ENCODE data around the gene LDLRAP1. TPM values are rescaled to one million over a fixed set of nuclear protein-coding genes. Genes with fewer than 3 reads are reported as not detected.

The LDLRAP1 gene
- total and polyA plus RNA-seq, 9 of the 15 experiments (the other 6 are each of a cell fraction or from before 2014, with no cell fraction given) = 0.56 to 29.6 (median 16.2) TPM

- TF ChIP-seq NR0B1 (IDR thresholded peaks at IDR 0.05; ENCODE audit: partially characterized antibody) (no peak), MTA1 (IDR thresholded peaks at IDR 0.05; ENCODE audit: borderline replicate concordance) (0 out of 2 replicates have a peak, but pooled peaks have one; percentile 3), ZNF444 (CRISPR knock-in tag; IDR thresholded peaks at IDR 0.05) (no peak), ZFP91 (CRISPR knock-in tag; IDR thresholded peaks at IDR 0.05) (no peak), ZBTB1 (CRISPR knock-in tag; IDR thresholded peaks at IDR 0.05; ENCODE audit: borderline replicate concordance, low read depth) (no peak), NFIX (CRISPR knock-in tag; IDR thresholded peaks at IDR 0.05; ENCODE audit: low read depth) (no peak), THRAP3 (IDR thresholded peaks at IDR 0.05; ENCODE audit: borderline replicate concordance) (no peak), SAFB2 (IDR thresholded peaks at IDR 0.05; ENCODE audit: borderline replicate concordance, low read depth, low read length, severe bottlenecking) (no peak), ATF2 (CRISPR knock-in tag; IDR thresholded peaks at IDR 0.05) (0 out of 2 replicates have a peak, but pooled peaks have one; percentile 65), RCOR1 (IDR thresholded peaks at IDR 0.05; ENCODE audit: borderline replicate concordance in 1 of 2, low read depth in 2 of 2, low read length in 2 of 2) (peak in 1 of 2 experiments; percentile 66; a peak in 1 of 4 replicates), TAF7 (tag; IDR thresholded peaks at IDR 0.05) (no peak), ESRRA (IDR thresholded peaks at IDR 0.05; ENCODE audit: borderline replicate concordance, low read depth) (no peak), HDAC6 (IDR thresholded peaks at IDR 0.05; ENCODE audit: low read depth, low read length) (no peak), HMGN3 (IDR thresholded peaks at IDR 0.05; ENCODE audit: borderline replicate concordance, extremely low read depth, insufficient read length, low read depth, low read length) (no peak), ARNT (IDR thresholded peaks at IDR 0.05) (peak in 1 of 2 experiments; percentile 45; a peak in 2 of 4 replicates), ZNF589 (CRISPR knock-in tag; IDR thresholded peaks at IDR 0.05; ENCODE audit: low read depth) (no peak; the same call in 1 of the 2 replicates), MAFF (IDR thresholded peaks at IDR 0.05; ENCODE audit: low read length) (peak; percentile 54; the same call in 1 of the 2 replicates), PRDM10 (IDR thresholded peaks at IDR 0.05; ENCODE audit: partially characterized antibody) (no peak)
- TF ChIP-seq, protein P1, sequence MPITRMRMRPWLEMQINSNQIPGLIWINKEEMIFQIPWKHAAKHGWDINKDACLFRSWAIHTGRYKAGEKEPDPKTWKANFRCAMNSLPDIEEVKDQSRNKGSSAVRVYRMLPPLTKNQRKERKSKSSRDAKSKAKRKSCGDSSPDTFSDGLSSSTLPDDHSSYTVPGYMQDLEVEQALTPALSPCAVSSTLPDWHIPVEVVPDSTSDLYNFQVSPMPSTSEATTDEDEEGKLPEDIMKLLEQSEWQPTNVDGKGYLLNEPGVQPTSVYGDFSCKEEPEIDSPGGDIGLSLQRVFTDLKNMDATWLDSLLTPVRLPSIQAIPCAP (CRISPR knock-in tag; IDR thresholded peaks at IDR 0.05; ENCODE audit: borderline replicate concordance) = no peak
These were observed 6.7 kb downstream of the LDLRAP1 start (continued) for GRCh38 chr1:25550155-25550506.

Measured in K562 (cell line).